Endothelial cell of umbilical vein (primary cell): ENCODE measurements around the gene CCK.

Source experiments
- EZH2 ChIP-seq: IDR thresholded peaks from 2 replicates; pipeline ENCODE4 v1.6.1; 2012; ENCODE audit warnings: borderline replicate concordance, low read depth, mild to moderate bottlenecking, moderate library complexity, low read length, inconsistent platforms; ENCODE audit not compliant: severe bottlenecking
- FOS ChIP-seq: IDR thresholded peaks from 2 replicates; pipeline ENCODE4 v1.6.1; 2011; ENCODE audit warnings: mild to moderate bottlenecking, low read length, moderate library complexity, borderline replicate concordance; ENCODE audit not compliant: insufficient read depth
- GATA2 ChIP-seq: IDR thresholded peaks from 2 replicates; pipeline ENCODE4 v1.7.0; 2011; ENCODE audit warnings: low read depth, mild to moderate bottlenecking, moderate library complexity, mixed read lengths, low read length; ENCODE audit not compliant: insufficient read length, insufficient read depth
- JUN ChIP-seq: IDR thresholded peaks from 2 replicates; pipeline ENCODE4 v1.6.1; 2011; ENCODE audit warnings: borderline replicate concordance, low read depth; ENCODE audit not compliant: insufficient read length, insufficient read depth
- MYC ChIP-seq: IDR thresholded peaks from one replicate; pipeline ENCODE4 v1.6.1; 2011; ENCODE audit warnings: mild to moderate bottlenecking, low read depth, low read length
- POLR2A ChIP-seq: IDR thresholded peaks from 2 replicates; pipeline ENCODE4 v1.6.1; 2012; ENCODE audit warnings: low read depth, mild to moderate bottlenecking, control low read depth, low read length
- POLR2AphosphoS5 ChIP-seq: IDR thresholded peaks from 2 replicates; pipeline ENCODE4 v1.6.1; 2012; ENCODE audit warnings: low read depth, mild to moderate bottlenecking, control low read depth, low read length, moderate library complexity; ENCODE audit not compliant: insufficient read depth
- TF ChIP-seq, protein P1 (sequence below), 2 donors: IDR thresholded peaks; 1 replicate in 1 of 2; 2 replicates in 1 of 2; pipeline ENCODE4 v1.5.1; 2011; ENCODE audit warnings: low read length in 2 of 2, mild to moderate bottlenecking in 2 of 2, moderate library complexity in 2 of 2, control low read depth in 1 of 2, inconsistent platforms in 1 of 2, low read depth in 1 of 2; ENCODE audit not compliant: insufficient read depth in 1 of 2; ENCODE audit errors: extremely low read depth in 1 of 2
- TF ChIP-seq, protein P2 (sequence below): IDR thresholded peaks from 2 replicates; pipeline ENCODE4 v1.6.1; 2011; ENCODE audit not compliant: insufficient read depth, insufficient read length

DNA sequence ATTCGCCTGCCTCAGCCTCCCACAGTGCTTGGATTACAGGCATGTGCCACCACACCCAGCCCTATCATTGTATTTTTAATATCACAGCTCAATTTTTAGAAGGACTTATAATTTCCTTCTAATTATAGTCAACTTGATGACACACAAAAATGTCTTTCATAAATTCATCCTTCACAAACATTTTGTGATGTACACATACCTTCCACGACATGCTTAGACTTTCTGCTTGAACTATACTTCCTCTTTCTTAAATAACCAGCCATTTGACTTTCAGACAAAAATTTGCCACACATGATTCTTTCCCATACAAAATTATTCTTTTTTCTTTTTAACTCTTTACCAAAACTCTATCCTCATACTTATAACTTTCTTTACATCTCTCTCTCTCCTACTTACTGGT, 48.4 kb upstream of the CCK start:
- TF ChIP-seq, protein P1, sequence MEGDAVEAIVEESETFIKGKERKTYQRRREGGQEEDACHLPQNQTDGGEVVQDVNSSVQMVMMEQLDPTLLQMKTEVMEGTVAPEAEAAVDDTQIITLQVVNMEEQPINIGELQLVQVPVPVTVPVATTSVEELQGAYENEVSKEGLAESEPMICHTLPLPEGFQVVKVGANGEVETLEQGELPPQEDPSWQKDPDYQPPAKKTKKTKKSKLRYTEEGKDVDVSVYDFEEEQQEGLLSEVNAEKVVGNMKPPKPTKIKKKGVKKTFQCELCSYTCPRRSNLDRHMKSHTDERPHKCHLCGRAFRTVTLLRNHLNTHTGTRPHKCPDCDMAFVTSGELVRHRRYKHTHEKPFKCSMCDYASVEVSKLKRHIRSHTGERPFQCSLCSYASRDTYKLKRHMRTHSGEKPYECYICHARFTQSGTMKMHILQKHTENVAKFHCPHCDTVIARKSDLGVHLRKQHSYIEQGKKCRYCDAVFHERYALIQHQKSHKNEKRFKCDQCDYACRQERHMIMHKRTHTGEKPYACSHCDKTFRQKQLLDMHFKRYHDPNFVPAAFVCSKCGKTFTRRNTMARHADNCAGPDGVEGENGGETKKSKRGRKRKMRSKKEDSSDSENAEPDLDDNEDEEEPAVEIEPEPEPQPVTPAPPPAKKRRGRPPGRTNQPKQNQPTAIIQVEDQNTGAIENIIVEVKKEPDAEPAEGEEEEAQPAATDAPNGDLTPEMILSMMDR (IDR thresholded peaks at IDR 0.05; ENCODE audit: extremely low read depth in 1 of 2, insufficient read depth in 1 of 2, low read depth in 1 of 2, low read length in 2 of 2) = no peak
- TF ChIP-seq POLR2AphosphoS5 (no peak), EZH2 (no peak), MYC (no peak), POLR2A (no peak), GATA2 (no peak), FOS (no peak), JUN (no peak)
- TF ChIP-seq, protein P2, sequence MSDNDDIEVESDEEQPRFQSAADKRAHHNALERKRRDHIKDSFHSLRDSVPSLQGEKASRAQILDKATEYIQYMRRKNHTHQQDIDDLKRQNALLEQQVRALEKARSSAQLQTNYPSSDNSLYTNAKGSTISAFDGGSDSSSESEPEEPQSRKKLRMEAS = no peak
